ENCODE measurements around the gene SCAI.
"Not testable (repeated sequence)": the region's sequence is repeated elsewhere in the genome, so short reads cannot be mapped to it uniquely, and the experiment has no call there.

SCAI gene

GRCh38 chr9:125125523-125125922 is 17.8 kb downstream of the SCAI start:
- H3K27ac ChIP-seq (ENCODE audit: low read depth, low read length), result no peak overlapping the region
- peak overlapping the region in 1 of 2 donors; percentile 7 for H3K4me3 ChIP-seq (ENCODE audit: low read depth in 1 of 2, low read length in 2 of 2)
- H3K9ac ChIP-seq (ENCODE audit: low read length), result no peak overlapping the region
- no peaks in the 10 kb centered on the region for H3K9me3 ChIP-seq (ENCODE audit: low read length)
- H3K27me3 ChIP-seq (ENCODE audit: control insufficient read depth in 1 of 2, insufficient read depth in 2 of 2, low read length in 2 of 2), result no peaks in the 10 kb centered on the region
- no peaks in the 10 kb centered on the region for H3K36me3 ChIP-seq (ENCODE audit: insufficient read depth, low read length)
- peaks cover 23% of the 10 kb centered on the region for H3K4me1 ChIP-seq (ENCODE audit: insufficient read depth, low read length)

- no peak overlapping the region for H3K27ac ChIP-seq (ENCODE audit: low read depth, low read length)
- H3K27me3 ChIP-seq (ENCODE audit: control insufficient read depth in 1 of 2, insufficient read depth in 2 of 2, low read length in 2 of 2), result no peaks in the 10 kb centered on the region
- no peaks in the 10 kb centered on the region for H3K36me3 ChIP-seq (ENCODE audit: insufficient read depth, low read length)
- no peaks in the 10 kb centered on the region for H3K9me3 ChIP-seq (ENCODE audit: low read length)
- H3K4me3 ChIP-seq (ENCODE audit: low read depth in 1 of 2, low read length in 2 of 2), result no peak overlapping the region
- peaks cover 20% of the 10 kb centered on the region for H3K4me1 ChIP-seq (ENCODE audit: insufficient read depth, low read length)
- H3K9ac ChIP-seq (ENCODE audit: low read length), result no peak overlapping the region
These were observed 22.2 kb downstream of the SCAI start for GRCh38 chr9:125121146-125121545.

- no peak overlapping the region for H3K4me3 ChIP-seq (ENCODE audit: low read depth in 1 of 2, low read length in 2 of 2)
- H3K9me3 ChIP-seq (ENCODE audit: low read length), result no peaks in the 10 kb centered on the region
- H3K4me1 ChIP-seq (ENCODE audit: insufficient read depth, low read length), result peaks cover 12% of the 10 kb centered on the region
- H3K27me3 ChIP-seq (ENCODE audit: control insufficient read depth in 1 of 2, insufficient read depth in 2 of 2, low read length in 2 of 2), result no peaks in the 10 kb centered on the region
- H3K36me3 ChIP-seq (ENCODE audit: insufficient read depth, low read length), result no peaks in the 10 kb centered on the region
- H3K27ac ChIP-seq (ENCODE audit: low read depth, low read length), result no peak overlapping the region
- H3K9ac ChIP-seq (ENCODE audit: low read length), result no peak overlapping the region
These were observed 23.6 kb downstream of the SCAI start for GRCh38 chr9:125119643-125120286.

GRCh38 chr9:125118696-125119095 is 24.6 kb downstream of the SCAI start:
- not testable (repeated sequence) for H3K9ac ChIP-seq (ENCODE audit: low read length); H3K36me3 ChIP-seq (ENCODE audit: insufficient read depth, low read length); H3K4me1 ChIP-seq (ENCODE audit: insufficient read depth, low read length); H3K9me3 ChIP-seq (ENCODE audit: low read length); H3K27me3 ChIP-seq (ENCODE audit: control insufficient read depth in 1 of 2, insufficient read depth in 2 of 2, low read length in 2 of 2); H3K27ac ChIP-seq (ENCODE audit: low read depth, low read length); H3K4me3 ChIP-seq (ENCODE audit: low read depth in 1 of 2, low read length in 2 of 2)

- H3K9ac ChIP-seq (ENCODE audit: low read length); H3K4me1 ChIP-seq (ENCODE audit: insufficient read depth, low read length); H3K9me3 ChIP-seq (ENCODE audit: low read length); H3K27ac ChIP-seq (ENCODE audit: low read depth, low read length); H3K4me3 ChIP-seq (ENCODE audit: low read depth in 1 of 2, low read length in 2 of 2); H3K36me3 ChIP-seq (ENCODE audit: insufficient read depth, low read length); H3K27me3 ChIP-seq (ENCODE audit: control insufficient read depth in 1 of 2, insufficient read depth in 2 of 2, low read length in 2 of 2): not testable (repeated sequence)
These were observed 28.8 kb downstream of the SCAI start for GRCh38 chr9:125114503-125114902.

- H3K9ac ChIP-seq (ENCODE audit: low read length), result no peak overlapping the region
- H3K9me3 ChIP-seq (ENCODE audit: low read length), result no peaks in the 10 kb centered on the region
- no peak overlapping the region for H3K4me3 ChIP-seq (ENCODE audit: low read depth in 1 of 2, low read length in 2 of 2)
- H3K4me1 ChIP-seq (ENCODE audit: insufficient read depth, low read length), result no peaks in the 10 kb centered on the region
- no peaks in the 10 kb centered on the region for H3K27me3 ChIP-seq (ENCODE audit: control insufficient read depth in 1 of 2, insufficient read depth in 2 of 2, low read length in 2 of 2)
- H3K27ac ChIP-seq (ENCODE audit: low read depth, low read length), result no peak overlapping the region
- H3K36me3 ChIP-seq (ENCODE audit: insufficient read depth, low read length), result no peaks in the 10 kb centered on the region
These were observed 32.9 kb downstream of the SCAI start for GRCh38 chr9:125110464-125110863.

GRCh38 chr9:125108541-125108940 is 34.8 kb downstream of the SCAI start:
- not testable (repeated sequence) for H3K27ac ChIP-seq (ENCODE audit: low read depth, low read length); H3K36me3 ChIP-seq (ENCODE audit: insufficient read depth, low read length)

GRCh38 chr9:125106285-125106893 is 36.9 kb downstream of the SCAI start:
- no peak overlapping the region for H3K27ac ChIP-seq (ENCODE audit: low read depth, low read length)
- H3K4me1 ChIP-seq (ENCODE audit: insufficient read depth, low read length), result no peaks in the 10 kb centered on the region
- no peak overlapping the region for H3K9ac ChIP-seq (ENCODE audit: low read length)
- no peak overlapping the region for H3K4me3 ChIP-seq (ENCODE audit: low read depth in 1 of 2, low read length in 2 of 2)
- no peaks in the 10 kb centered on the region for H3K36me3 ChIP-seq (ENCODE audit: insufficient read depth, low read length)
- H3K27me3 ChIP-seq (ENCODE audit: control insufficient read depth in 1 of 2, insufficient read depth in 2 of 2, low read length in 2 of 2), result no peaks in the 10 kb centered on the region
- H3K9me3 ChIP-seq (ENCODE audit: low read length), result no peaks in the 10 kb centered on the region

More at GRCh38 chr9:125108541-125108940, 34.8 kb downstream of the SCAI start:
- H3K4me1 ChIP-seq (ENCODE audit: insufficient read depth, low read length); H3K27me3 ChIP-seq (ENCODE audit: control insufficient read depth in 1 of 2, insufficient read depth in 2 of 2, low read length in 2 of 2); H3K9ac ChIP-seq (ENCODE audit: low read length); H3K9me3 ChIP-seq (ENCODE audit: low read length); H3K4me3 ChIP-seq (ENCODE audit: low read depth in 1 of 2, low read length in 2 of 2): not testable (repeated sequence)

- Histone ChIP-seq H3K36me3 (ENCODE audit: insufficient read depth, low read length) (no peaks in the 10 kb centered on the region), H3K4me1 (ENCODE audit: insufficient read depth, low read length) (peaks cover 9% of the 10 kb centered on the region), H3K27me3 (ENCODE audit: control insufficient read depth in 1 of 2, insufficient read depth in 2 of 2, low read length in 2 of 2) (no peaks in the 10 kb centered on the region), H3K27ac (ENCODE audit: low read depth, low read length) (no peak overlapping the region), H3K4me3 (ENCODE audit: low read depth in 1 of 2, low read length in 2 of 2) (no peak overlapping the region), H3K9ac (ENCODE audit: low read length) (no peak overlapping the region), H3K9me3 (ENCODE audit: low read length) (no peaks in the 10 kb centered on the region)
These were observed 39.4 kb downstream of the SCAI start for GRCh38 chr9:125103770-125104460.

- Histone ChIP-seq H3K4me3 (ENCODE audit: low read depth in 1 of 2, low read length in 2 of 2) (no peak overlapping the region), H3K9ac (ENCODE audit: low read length) (no peak overlapping the region), H3K4me1 (ENCODE audit: insufficient read depth, low read length) (peaks cover 9% of the 10 kb centered on the region), H3K36me3 (ENCODE audit: insufficient read depth, low read length) (no peaks in the 10 kb centered on the region), H3K27me3 (ENCODE audit: control insufficient read depth in 1 of 2, insufficient read depth in 2 of 2, low read length in 2 of 2) (no peaks in the 10 kb centered on the region), H3K9me3 (ENCODE audit: low read length) (no peaks in the 10 kb centered on the region), H3K27ac (ENCODE audit: low read depth, low read length) (no peak overlapping the region)
These were observed 40.3 kb downstream of the SCAI start for GRCh38 chr9:125103021-125103420.

GRCh38 chr9:125100822-125101221 is 42.5 kb downstream of the SCAI start:
- Histone ChIP-seq H3K4me3 (ENCODE audit: low read depth in 1 of 2, low read length in 2 of 2) (no peak overlapping the region), H3K27ac (ENCODE audit: low read depth, low read length) (no peak overlapping the region), H3K36me3 (ENCODE audit: insufficient read depth, low read length) (no peaks in the 10 kb centered on the region), H3K27me3 (ENCODE audit: control insufficient read depth in 1 of 2, insufficient read depth in 2 of 2, low read length in 2 of 2) (no peaks in the 10 kb centered on the region), H3K4me1 (ENCODE audit: insufficient read depth, low read length) (peaks cover 9% of the 10 kb centered on the region), H3K9ac (ENCODE audit: low read length) (no peak overlapping the region), H3K9me3 (ENCODE audit: low read length) (no peaks in the 10 kb centered on the region)
